Kidney (tissue), 14 donors: ENCODE results near the gene TGFBR3. TPM values are rescaled to one million over a fixed set of nuclear protein-coding genes. Genes with fewer than 3 reads are reported as not detected.
A peak's percentile ranks its signal among the peaks of the same experiment; 100 is the strongest.

ENCODE experiments used
- DNase-seq, 5 donors: peaks; one replicate each; pipeline ENCODE4 v3.0.0-alpha.2; 2013 to 2020
- FAIRE-seq: peaks from 2 replicates; lab custom pipeline; 2012; peaks lifted over from hg19 to GRCh38; lab: Jason Lieb, UNC
- H3K27ac ChIP-seq, 2 donors: one replicate each; pipeline ENCODE4 v1.7.0; 2013; ENCODE audit warnings: low read depth in 2 of 2, low read length in 2 of 2, inconsistent platforms in 1 of 2
- H3K27me3 ChIP-seq: one replicate; pipeline ENCODE4 v1.7.1; 2013; ENCODE audit warnings: low read length, inconsistent platforms; ENCODE audit not compliant: control insufficient read depth, insufficient read depth
- H3K36me3 ChIP-seq, 3 donors: one replicate each; pipeline versions ENCODE4 v1.7.0 to v1.7.1; 2013; ENCODE audit warnings: low read length in 3 of 3, control low read depth in 1 of 3, inconsistent platforms in 1 of 3; ENCODE audit not compliant: insufficient read depth in 3 of 3, control insufficient read depth in 2 of 3
- H3K4me1 ChIP-seq, 3 donors: one replicate each; pipeline versions ENCODE4 v1.7.0 to v1.7.1; 2013; ENCODE audit warnings: low read length in 3 of 3, inconsistent platforms in 1 of 3, low read depth in 1 of 3; ENCODE audit not compliant: control insufficient read depth in 2 of 3, insufficient read depth in 2 of 3
- H3K4me3 ChIP-seq, 3 donors: one replicate each; pipeline versions ENCODE4 v1.7.0 to v1.8.1; 2013; ENCODE audit warnings: low read length in 3 of 3, control low read depth in 1 of 3, inconsistent platforms in 1 of 3
- H3K9ac ChIP-seq, 3 donors: one replicate each; pipeline versions ENCODE4 v1.7.0 to v1.7.1; 2013; ENCODE audit warnings: low read length in 3 of 3, control low read depth in 1 of 3, inconsistent platforms in 1 of 3
- H3K9me3 ChIP-seq, 3 donors: one replicate each; pipeline versions ENCODE4 v1.7.0 to v1.7.1; 2013; ENCODE audit warnings: low read length in 3 of 3, control low read depth in 1 of 3, inconsistent platforms in 1 of 3; ENCODE audit not compliant: control insufficient read depth in 2 of 3, insufficient read depth in 1 of 3
- CTCF ChIP-seq: IDR thresholded peaks from 3 replicates; pipeline ENCODE4 v1.5.1; 2012; ENCODE audit warnings: mild to moderate bottlenecking, moderate library complexity, borderline replicate concordance; ENCODE audit not compliant: insufficient read depth; ENCODE audit errors: extremely low read depth
- intact Hi-C: fragments of 100-400 bp; cut with DNase I; formaldehyde crosslinking; loops from one replicate; pipeline ENCODE4 v1.11.1; 2022
- polyA plus RNA-seq: library from polyadenylated mRNA; stranded (reverse); fragments of 350-450 nt; fragmentation: Illumina TruSeq; extraction: RNeasy Lipid Tissue Mini Kit (QIAGEN cat#74804); gene quantifications from one replicate; pipeline ENCODE4 v1.2.3, GENCODE V29; 2014; ENCODE audit warnings: low read depth, low replicate concordance; ENCODE audit not compliant: insufficient read depth
- total RNA-seq: library from RNA; stranded (reverse); fragmentation: NEBNext Ultra II Directional; extraction: Animal tissue kit (Norgen Biotek cat#: 25700); gene quantifications from one replicate; pipeline ENCODE4 v1.2.1, GENCODE V29; 2021
- donor health status: control.
- donor health status: control.
- donor health status: control.
- donor health status: control.
- donor health status: control.
- donor health status: DM: yes; HTN: yes; CAD: no.
- donor health status: Normal renal cell carcinoma (clear cell type).

TGFBR3 gene
- total and polyA plus RNA-seq, 2 donors from 2014 or later = 15.8 to 57.9 TPM

- no peaks in the 10 kb centered on the region for H3K27me3 ChIP-seq
- intact Hi-C loops = no loop called here
- FAIRE-seq (no peak), DNase-seq (no peak)
- no peak for TF ChIP-seq CTCF
- H3K9me3 ChIP-seq = no peaks in the 10 kb centered on the region
- no peak overlapping the region for H3K9ac ChIP-seq
- H3K27ac ChIP-seq = no peak overlapping the region
- H3K36me3 ChIP-seq = peaks cover 0 to 36% (median 20%) of the 10 kb centered on the region in 3 donors
- H3K4me3 ChIP-seq = no peak overlapping the region
- peaks cover 2 to 4% (median 3%) of the 10 kb centered on the region in 3 donors for H3K4me1 ChIP-seq
These were observed 171.0 kb downstream of the TGFBR3 start for GRCh38 chr1:91714867-91715381.

- intact Hi-C loops = no loop called here
- FAIRE-seq (no peak), DNase-seq (peak in 2 of 5 donors; percentile 61 to 78)
- H3K36me3 ChIP-seq = peaks cover under 1 to 37% (median 14%) of the 10 kb centered on the region in 3 donors
- no peak for TF ChIP-seq CTCF
- H3K4me1 ChIP-seq = peaks cover 2 to 4% (median 3%) of the 10 kb centered on the region in 3 donors
- H3K27ac ChIP-seq = peak overlapping the region in 1 of 2 donors; percentile 52
- no peaks in the 10 kb centered on the region for H3K9me3 ChIP-seq
- no peak overlapping the region for H3K4me3 ChIP-seq
- no peak overlapping the region for H3K9ac ChIP-seq
- no peaks in the 10 kb centered on the region for H3K27me3 ChIP-seq
These were observed 172.7 kb downstream of the TGFBR3 start for GRCh38 chr1:91712981-91713841.

GRCh38 chr1:91712393-91712792, 173.6 kb downstream of the TGFBR3 start:
- no peaks in the 10 kb centered on the region for H3K27me3 ChIP-seq
- FAIRE-seq = no peak
- peaks cover 4 to 45% (median 22%) of the 10 kb centered on the region in 3 donors for H3K36me3 ChIP-seq
- no peak overlapping the region for H3K4me3 ChIP-seq
- intact Hi-C loops = no loop called here
- no peak overlapping the region for H3K9ac ChIP-seq
- H3K9me3 ChIP-seq = no peaks in the 10 kb centered on the region
- DNase-seq = no peak
- peaks cover 2 to 4% (median 3%) of the 10 kb centered on the region in 3 donors for H3K4me1 ChIP-seq
- no peak for TF ChIP-seq CTCF
- peak overlapping the region in 1 of 2 donors; percentile 32 for H3K27ac ChIP-seq
